ENCODE data around the gene CCT4. TPM values are rescaled to one million over a fixed set of nuclear protein-coding genes. Genes with fewer than 3 reads are reported as not detected.

The CCT4 gene
- total and polyA plus RNA-seq, 4 donors: 48.3 to 120 (median 92.6) TPM

GRCh38 chr2:61905372-61906185 lies 17.1 kb upstream of the CCT4 start, which contains the start of gene COMMD1:
TSS of gene COMMD1 (plus strand) at chr2:61905674. CDS start at chr2:61905679, 5 bp downstream.
- WGBS, 2 donors: 1% methylated on average over 33 of the region's 33 CpGs
- Histone ChIP-seq H3K27me3 (ENCODE audit: control insufficient read depth in 3 of 3, insufficient read depth in 3 of 3, low read length in 2 of 3) (no peaks in the 10 kb centered on the region), H3K4me1 (ENCODE audit: control insufficient read depth in 5 of 5, insufficient read depth in 5 of 5, low read length in 5 of 5) (peaks cover 0 to 13% (median 0%) of the 10 kb centered on the region in 5 donors), H3K36me3 (ENCODE audit: control insufficient read depth in 4 of 4, insufficient read depth in 4 of 4, low read length in 4 of 4) (no peaks in the 10 kb centered on the region), H3K9ac (ENCODE audit: insufficient read depth in 1 of 2, low read length in 2 of 2) (peak within 1 kb of the TSS; percentile 75 to 93), H3K9me3 (ENCODE audit: control insufficient read depth in 4 of 4, insufficient read depth in 3 of 4, low read length in 3 of 4) (no peaks in the 10 kb centered on the region), H3K27ac (ENCODE audit: low read depth in 1 of 2, low read length in 1 of 2) (peak within 1 kb of the TSS; percentile 76 to 80), H3K4me3 (peak within 1 kb of the TSS; percentile 67)
- peak; percentile 77 to 84 (median 78) for DNase-seq
- TF ChIP-seq CTCF (IDR thresholded peaks at IDR 0.05; ENCODE audit: control extremely low read depth, extremely low read depth): no peak
- peak; percentile 98 for ATAC-seq (ENCODE audit: insufficient read depth, low FRiP score)

- Histone ChIP-seq H3K27me3 (ENCODE audit: control insufficient read depth in 3 of 3, insufficient read depth in 3 of 3, low read length in 2 of 3) (no peaks in the 10 kb centered on the region), H3K9ac (ENCODE audit: insufficient read depth in 1 of 2, low read length in 2 of 2) (no peak overlapping the region), H3K9me3 (ENCODE audit: control insufficient read depth in 4 of 4, insufficient read depth in 3 of 4, low read length in 3 of 4) (peaks cover 0 to 3% (median 0%) of the 10 kb centered on the region in 4 donors), H3K27ac (ENCODE audit: low read depth in 1 of 2, low read length in 1 of 2) (no peak overlapping the region), H3K4me1 (ENCODE audit: control insufficient read depth in 5 of 5, insufficient read depth in 5 of 5, low read length in 5 of 5) (peaks cover 0 to 4% (median 0%) of the 10 kb centered on the region in 5 donors), H3K36me3 (ENCODE audit: control insufficient read depth in 4 of 4, insufficient read depth in 4 of 4, low read length in 4 of 4) (no peaks in the 10 kb centered on the region), H3K4me3 (no peak overlapping the region)
- WGBS, 2 donors: 65 to 70% methylated on average over 1 of the region's 1 CpG
- DNase-seq (peak in 1 of 3 donors; percentile 8), ATAC-seq (ENCODE audit: insufficient read depth, low FRiP score) (no peak)
- no peak for TF ChIP-seq CTCF (IDR thresholded peaks at IDR 0.05; ENCODE audit: control extremely low read depth, extremely low read depth)
Measured at GRCh38 chr2:61900281-61900680, 11.8 kb upstream of the CCT4 start.

- Histone ChIP-seq H3K27ac (ENCODE audit: low read depth in 1 of 2, low read length in 1 of 2) (no peak overlapping the region), H3K27me3 (ENCODE audit: control insufficient read depth in 3 of 3, insufficient read depth in 3 of 3, low read length in 2 of 3) (no peaks in the 10 kb centered on the region), H3K9ac (ENCODE audit: insufficient read depth in 1 of 2, low read length in 2 of 2) (no peak overlapping the region), H3K4me3 (no peak overlapping the region), H3K9me3 (ENCODE audit: control insufficient read depth in 4 of 4, insufficient read depth in 3 of 4, low read length in 3 of 4) (peaks cover 0 to 3% (median 0%) of the 10 kb centered on the region in 4 donors), H3K4me1 (ENCODE audit: control insufficient read depth in 5 of 5, insufficient read depth in 5 of 5, low read length in 5 of 5) (peaks cover 0 to 3% (median 0%) of the 10 kb centered on the region in 5 donors), H3K36me3 (ENCODE audit: control insufficient read depth in 4 of 4, insufficient read depth in 4 of 4, low read length in 4 of 4) (no peaks in the 10 kb centered on the region)
- 40 to 50% methylated on average over 2 of the region's 2 CpGs for WGBS, 2 donors
- TF ChIP-seq CTCF (IDR thresholded peaks at IDR 0.05; ENCODE audit: control extremely low read depth, extremely low read depth): peak; percentile 10
- no peak for ATAC-seq (ENCODE audit: insufficient read depth, low FRiP score)
- DNase-seq: peak in 2 of 3 donors; percentile 29 to 38
Measured at GRCh38 chr2:61898810-61899209, 10.4 kb upstream of the CCT4 start.

Measured in lung (tissue), 12 donors.